Measurements from ENCODE around the gene DPEP2. TPM values are rescaled to one million over a fixed set of nuclear protein-coding genes. Genes with fewer than 3 reads are reported as not detected.

The DPEP2 gene
- total and polyA plus RNA-seq, 2 of the 13 experiments (the other 11 are each of a cell fraction or from before 2014, with no cell fraction given): 0.18 TPM; not detected in 1

DNA sequence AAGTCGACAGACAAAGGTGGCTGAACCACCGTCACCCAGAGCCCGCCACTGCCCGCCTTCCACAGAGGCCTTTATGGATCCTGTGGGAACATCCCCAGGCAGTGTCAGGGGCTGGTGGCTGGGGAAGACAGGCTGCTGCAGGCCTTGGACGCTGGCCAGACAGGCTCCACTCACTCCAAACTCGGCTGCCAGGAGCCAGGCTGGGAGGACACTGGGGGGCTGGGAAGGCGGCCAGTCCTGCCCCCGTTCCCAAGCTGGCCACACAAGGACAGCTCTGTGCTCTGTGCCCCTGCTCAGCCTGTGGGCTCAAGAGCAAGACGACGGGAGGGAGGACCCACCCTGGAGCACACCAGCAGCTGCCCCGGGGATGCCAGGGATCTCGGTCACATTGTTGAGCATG, 47.8 kb downstream of the DPEP2 start:
- H3K9me3 ChIP-seq (ENCODE audit: low read length): no peaks in the 10 kb centered on the region
- CTCF ChIA-PET (ENCODE audit: low intra/inter-chr PET ratio, low total read pairs): no interaction called here
- H3K4me1 ChIP-seq (ENCODE audit: insufficient read depth, low read length): peaks cover 17% of the 10 kb centered on the region
- no peak for ATAC-seq
- H3K4me3 ChIP-seq (replicated peaks in 1 of 3; ENCODE audit: insufficient read depth in 1 of 3, low read depth in 2 of 3, low read length in 3 of 3): no peak overlapping the region
- no peaks in the 10 kb centered on the region for H3K79me2 ChIP-seq (ENCODE audit: insufficient read depth, low read length)
- no peak overlapping the region for H3K4me2 ChIP-seq (ENCODE audit: low read depth, low read length)
- H2AFZ ChIP-seq (ENCODE audit: low read length): no peak overlapping the region
- H3K27me3 ChIP-seq (ENCODE audit: control insufficient read depth in 1 of 2, insufficient read depth in 2 of 2, low read length in 2 of 2): no peaks in the 10 kb centered on the region
- in situ Hi-C loops (cut with HindIII; ENCODE audit: extremely low pct_ligation_motif_present, low pct_unique_long_range_greater_than_20kb): no loop called here
- H3K9ac ChIP-seq (ENCODE audit: insufficient read depth, low read depth, low read length): no peak overlapping the region
- no peaks in the 10 kb centered on the region; the same call in 1 of the 2 replicates for H4K20me1 ChIP-seq (ENCODE audit: insufficient read depth, low read length)
- FAIRE-seq: no peak
- peaks cover 58 to 85% of the 10 kb centered on the region in 2 experiments for H3K36me3 ChIP-seq (replicated peaks in 1 of 2; ENCODE audit: control insufficient read depth in 1 of 2, insufficient read depth in 2 of 2, low read length in 2 of 2)
- H3K27ac ChIP-seq (ENCODE audit: extremely low read length, insufficient read depth, low read length): no peak overlapping the region
- BruUV-seq (replicated peaks): no TSS peak
- POLR2A ChIA-PET: interaction anchor here (13.6 kb wide), 1 partner anchor 13 kb away, joined by 226 read pairs; the partner anchor contains the start of gene SLC12A4
- intact Hi-C loops (cut with micrococcal nuclease; ENCODE audit: unreplicated experiment): no loop called here
- DNase-seq (ENCODE audit: low spot score): no peak
- peak; percentile 53; the same call in 1 of the 2 replicates for TF ChIP-seq ZNF430 (CRISPR knock-in tag; IDR thresholded peaks at IDR 0.05)
- TF ChIP-seq ZNF609 (CRISPR knock-in tag; IDR thresholded peaks at IDR 0.05; ENCODE audit: borderline replicate concordance): no peak
- peak; percentile 67 for TF ChIP-seq RBFOX2 (IDR thresholded peaks at IDR 0.05; ENCODE audit: low read depth, low read length)
- TF ChIP-seq NFIB (CRISPR knock-in tag; IDR thresholded peaks at IDR 0.05; ENCODE audit: borderline replicate concordance): 0 out of 2 replicates have a peak, but pooled peaks have one; percentile 50
- TF ChIP-seq AGO2 (optimal IDR thresholded peaks at IDR 0.05; ENCODE audit: low read depth, low read length): peak; percentile 88
- no peak for TF ChIP-seq PRMT3 (CRISPR knock-in tag; IDR thresholded peaks at IDR 0.05; ENCODE audit: borderline replicate concordance, low read depth)
- TF ChIP-seq ZNF136 (CRISPR knock-in tag; IDR thresholded peaks at IDR 0.05; ENCODE audit: low read depth): no peak
- TF ChIP-seq AGO1 (IDR thresholded peaks at IDR 0.05; ENCODE audit: low read depth, low read length, poor library complexity, severe bottlenecking): peak; percentile 17
- no peak for TF ChIP-seq SKI (IDR thresholded peaks at IDR 0.05; ENCODE audit: partially characterized antibody)
- WGBS (ENCODE audit: low lambda C conversion rate): 95% methylated on average over 10 of the region's 12 CpGs

Measured in HepG2 (cell line).